GM12872 (cell line): ENCODE measurements around the gene SEH1L.

Source experiments
- CTCF ChIP-seq: IDR thresholded peaks from 3 replicates; pipeline ENCODE4 v1.5.1; 2011; ENCODE audit warnings: low read depth, mild to moderate bottlenecking, low read length, moderate library complexity; ENCODE audit not compliant: insufficient read depth

Gene SEH1L

GRCh38 chr18:12946549-12947284 is 1.1 kb upstream of the SEH1L start:
- TF ChIP-seq CTCF, result 0 out of 3 replicates have a peak, but pooled peaks have one; percentile 6

- no peak for TF ChIP-seq CTCF
Measured at GRCh38 chr18:12948050-12948804, 416 bp downstream of the SEH1L start.

- no peak for TF ChIP-seq CTCF
Measured at GRCh38 chr18:12958478-12958877, 10.7 kb downstream of the SEH1L start.

GRCh38 chr18:12960395-12960794 is 12.6 kb downstream of the SEH1L start:
- no peak for TF ChIP-seq CTCF

- TF ChIP-seq CTCF, result no peak
Measured at GRCh38 chr18:12960853-12961397, 13.1 kb downstream of the SEH1L start.

- TF ChIP-seq CTCF, result no peak
Measured at GRCh38 chr18:12963069-12963468, 15.3 kb downstream of the SEH1L start.

- TF ChIP-seq CTCF, result no peak
Measured at GRCh38 chr18:12968115-12968514, 20.3 kb downstream of the SEH1L start.
